GM12864 (cell line): ENCODE results near the gene PTPRM.

Source experiments
- DNase-seq: peaks from one replicate; pipeline ENCODE4 v3.0.0-alpha.2; 2011; ENCODE audit warnings: low read depth
- H3K4me3 ChIP-seq: 2 replicates; pipeline ENCODE4 v1.5.1; 2011; ENCODE audit warnings: mild to moderate bottlenecking, low read depth, low read length, control low read depth
- CTCF ChIP-seq: IDR thresholded peaks from 2 replicates; pipeline ENCODE4 v1.5.1; 2011; ENCODE audit warnings: low read depth, mild to moderate bottlenecking, moderate library complexity, low read length, control low read depth, inconsistent platforms; ENCODE audit errors: missing control alignments

Gene PTPRM

GRCh38 chr18:8326763-8327394 lies 759.8 kb downstream of the PTPRM start:
- no peak for TF ChIP-seq CTCF
- DNase-seq: no peak
- no peak overlapping the region for H3K4me3 ChIP-seq

GRCh38 chr18:8328126-8328525 lies 761.0 kb downstream of the PTPRM start:
- TF ChIP-seq CTCF: no peak
- H3K4me3 ChIP-seq: no peak overlapping the region
- no peak for DNase-seq

GRCh38 chr18:8329186-8329771 lies 762.2 kb downstream of the PTPRM start:
- no peak for TF ChIP-seq CTCF
- H3K4me3 ChIP-seq: no peak overlapping the region
- DNase-seq: no peak

GRCh38 chr18:8330575-8330974 lies 763.5 kb downstream of the PTPRM start:
- no peak overlapping the region for H3K4me3 ChIP-seq
- DNase-seq: no peak
- no peak for TF ChIP-seq CTCF

GRCh38 chr18:8332286-8332685 lies 765.2 kb downstream of the PTPRM start:
- no peak overlapping the region for H3K4me3 ChIP-seq
- no peak for DNase-seq
- TF ChIP-seq CTCF: no peak

- TF ChIP-seq CTCF: no peak
- no peak for DNase-seq
- no peak overlapping the region for H3K4me3 ChIP-seq
Observed at GRCh38 chr18:8333961-8334360, 766.8 kb downstream of the PTPRM start.

- no peak for TF ChIP-seq CTCF
- no peak for DNase-seq
- no peak overlapping the region for H3K4me3 ChIP-seq
Observed at GRCh38 chr18:8337211-8337610, 770.1 kb downstream of the PTPRM start.
